HG02678 (cell line): Measurements from ENCODE around the gene GFY.
"Not testable (repeated sequence)": the region's sequence is repeated elsewhere in the genome, so short reads cannot be mapped to it uniquely, and the experiment has no call there.

ENCODE experiments used
- ATAC-seq: cut with Tn5 transposase; IDR thresholded peaks from one replicate; pipeline ENCODE4 v1.9.1; 2021; ENCODE audit warnings: mild to moderate bottlenecking, moderate library complexity; ENCODE audit not compliant: unreplicated experiment

The GFY gene

DNA sequence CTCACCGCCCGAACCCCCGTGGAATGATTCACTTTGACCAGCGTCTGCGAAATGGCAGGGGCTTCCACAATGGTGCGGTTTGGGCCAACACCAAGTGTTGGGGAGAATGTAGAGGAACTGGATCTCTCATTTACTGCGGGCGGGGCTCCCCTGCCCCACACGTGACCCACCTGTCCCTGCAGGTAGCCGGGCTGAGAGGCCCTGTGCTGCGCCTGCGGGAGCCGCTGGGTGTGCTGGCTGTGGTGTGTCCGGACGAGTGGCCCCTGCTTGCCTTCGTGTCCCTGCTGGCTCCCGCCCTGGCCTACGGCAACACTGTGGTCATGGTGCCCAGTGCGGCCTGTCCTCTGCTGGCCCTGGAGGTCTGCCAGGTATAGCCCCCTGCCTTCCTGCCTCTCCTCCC lies 43.0 kb downstream of the GFY start:
- ATAC-seq, result no peak

DNA sequence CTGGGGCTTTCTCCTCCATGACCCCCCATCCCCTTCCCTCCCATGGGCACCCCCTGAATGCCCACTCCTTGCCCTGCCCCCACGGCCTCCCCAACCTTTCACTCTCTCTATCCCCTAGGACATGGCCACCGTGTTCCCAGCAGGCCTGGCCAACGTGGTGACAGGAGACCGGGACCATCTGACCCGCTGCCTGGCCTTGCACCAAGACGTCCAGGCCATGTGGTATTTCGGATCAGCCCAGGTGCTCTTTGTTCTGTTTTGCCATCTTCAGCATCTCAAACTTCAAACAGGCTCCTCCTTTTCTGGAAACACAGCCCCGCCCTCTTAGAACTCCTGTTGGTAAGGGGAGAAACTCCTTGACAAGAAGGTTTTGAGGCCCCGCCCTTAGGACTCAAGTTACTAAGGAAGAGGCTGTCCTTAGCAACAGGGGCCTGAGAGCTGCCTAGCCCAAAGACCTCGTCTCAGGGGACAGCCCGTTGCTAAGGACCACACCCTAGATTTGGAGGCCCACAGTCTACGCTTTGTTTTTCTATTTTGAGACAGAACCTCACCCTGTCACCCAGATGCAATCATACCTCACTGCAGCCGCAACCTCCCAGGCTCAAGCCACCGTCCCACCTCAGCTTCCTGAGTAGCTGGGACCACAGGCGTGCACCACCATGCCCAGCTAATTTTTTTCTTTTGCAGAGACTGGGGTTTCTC lies 43.7 kb downstream of the GFY start:
- ATAC-seq, result peak; percentile 62

DNA sequence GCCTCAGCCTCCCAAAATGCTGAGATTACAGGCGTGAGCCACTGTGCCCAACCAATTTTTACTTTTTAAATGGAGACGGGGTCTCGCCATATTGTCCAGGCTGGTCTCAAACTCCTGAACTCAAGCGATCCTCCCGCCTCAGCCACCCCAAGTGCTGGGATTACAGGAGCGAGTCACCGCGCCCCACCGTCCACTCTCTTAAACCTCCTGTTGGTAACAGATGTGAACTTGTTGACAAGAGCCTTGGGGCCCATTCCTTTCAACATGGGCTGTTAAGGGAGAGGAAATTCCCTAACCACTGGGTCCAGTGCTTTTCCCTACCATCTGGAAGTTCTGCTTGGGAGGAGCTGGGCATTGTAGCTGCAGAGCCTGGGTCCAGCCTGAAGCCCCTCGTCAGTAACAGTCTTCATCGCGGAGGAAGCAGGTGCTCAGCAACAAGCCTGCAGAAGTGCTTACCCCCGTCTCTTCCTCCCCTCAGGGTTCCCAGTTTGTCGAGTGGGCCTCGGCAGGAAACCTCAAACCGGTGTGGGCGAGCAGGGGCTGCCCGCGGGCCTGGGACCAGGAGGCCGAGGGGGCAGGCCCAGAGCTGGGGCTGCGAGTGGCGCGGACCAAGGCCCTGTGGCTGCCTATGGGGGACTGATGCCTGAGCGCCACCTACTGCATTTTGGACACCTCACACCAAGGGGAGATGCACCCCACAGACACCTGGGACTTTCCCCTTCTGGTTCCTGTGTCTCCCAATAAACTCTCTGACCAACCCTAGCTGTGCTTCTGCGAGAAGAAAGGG lies 44.8 kb downstream of the GFY start:
- peak; percentile 54 for ATAC-seq

DNA sequence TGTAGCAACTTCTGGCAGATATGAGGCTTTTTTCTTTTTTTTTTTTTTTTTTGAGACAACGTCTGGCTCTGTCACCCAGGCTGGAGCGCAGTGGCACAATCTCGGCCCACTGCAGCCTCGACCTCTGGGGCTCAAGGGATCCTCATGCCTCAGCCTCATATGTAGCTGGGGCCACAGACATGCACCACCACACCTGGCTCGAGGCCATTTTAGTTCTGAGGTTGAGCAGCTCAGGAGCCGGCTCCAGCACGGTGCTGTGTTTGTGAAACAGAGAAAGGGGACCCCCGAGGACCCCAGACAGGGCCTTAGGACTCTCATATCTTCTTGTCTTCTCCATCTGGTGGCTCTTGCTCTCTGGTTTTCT lies 45.4 kb downstream of the GFY start:
- no peak for ATAC-seq

DNA sequence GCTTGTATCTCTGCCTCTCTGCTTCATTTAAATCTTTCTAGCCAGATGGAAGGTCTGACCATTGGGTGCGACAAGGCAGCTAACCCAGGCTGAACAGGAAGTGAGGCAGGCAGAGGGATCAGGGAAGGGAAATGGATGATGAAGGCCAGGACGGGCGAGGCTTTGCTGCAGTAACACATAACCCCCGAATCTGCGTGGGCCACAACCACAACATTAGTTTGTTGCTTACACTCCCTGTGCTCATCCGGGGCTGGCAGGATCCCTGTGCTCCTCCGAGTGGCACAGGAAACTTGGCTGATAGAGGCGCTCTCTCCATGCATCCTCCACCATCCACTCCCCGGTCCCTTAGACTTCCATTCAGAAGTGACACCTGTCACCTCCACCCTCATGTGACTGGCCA lies 47.7 kb downstream of the GFY start:
- no peak for ATAC-seq

DNA sequence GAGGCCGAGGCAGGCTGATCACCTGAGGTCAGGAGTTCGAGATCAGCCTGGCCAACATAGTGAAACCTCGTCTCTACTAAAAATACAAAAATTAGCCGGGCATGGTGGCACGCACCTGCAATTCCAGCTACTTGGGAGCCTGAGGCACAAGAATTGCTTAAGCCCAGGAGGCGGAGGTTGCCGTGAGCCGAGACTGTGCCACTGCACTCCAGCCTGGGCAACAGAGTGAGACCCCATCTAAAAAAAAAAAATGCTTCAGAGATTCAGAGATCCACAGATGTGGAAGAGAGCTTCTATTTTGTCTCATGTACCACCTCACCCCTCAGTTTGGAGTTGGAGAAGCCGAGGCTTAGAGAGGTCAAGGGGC lies 48.3 kb downstream of the GFY start:
- ATAC-seq, result not testable (repeated sequence)

DNA sequence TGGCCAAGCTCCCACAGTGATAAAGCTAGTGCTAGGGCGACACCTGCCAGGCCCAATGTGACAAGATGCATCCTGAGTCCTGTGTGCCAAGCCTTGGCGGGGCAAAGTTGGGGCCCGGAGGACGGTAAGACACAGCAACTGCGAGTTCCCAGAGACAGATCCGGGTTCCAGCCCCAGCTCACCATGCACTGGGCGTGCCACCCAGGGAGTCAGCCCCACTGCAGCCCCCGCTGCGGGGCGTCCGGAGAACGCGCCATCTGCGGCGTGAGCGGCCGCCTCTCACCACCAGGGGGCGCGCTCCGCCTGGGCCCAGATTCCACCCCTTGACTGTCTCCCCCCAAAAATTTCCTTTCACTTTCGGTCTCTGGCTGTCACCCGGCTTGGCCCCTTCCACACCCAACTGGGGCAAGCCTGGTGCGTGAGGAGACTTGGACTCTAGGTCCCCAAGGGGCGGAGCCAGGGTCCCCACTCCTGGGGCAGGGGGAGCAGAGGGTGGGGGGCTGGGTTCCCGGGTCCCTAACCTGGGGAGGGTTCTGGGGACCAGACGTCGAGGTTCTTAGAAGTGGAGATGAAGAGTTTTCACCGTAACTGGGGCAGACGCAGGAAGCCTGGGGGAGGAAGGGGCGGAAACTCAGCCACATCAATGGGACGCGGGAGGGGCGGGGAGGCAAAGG lies 48.8 kb downstream of the GFY start, which contains the start of gene FLT3LG:
TSS of gene FLT3LG (plus strand) at position 348 of the 674 bp plus-strand sequence. CDS start 425 bp downstream, outside the sequence.
- peak; percentile 62 for ATAC-seq

DNA sequence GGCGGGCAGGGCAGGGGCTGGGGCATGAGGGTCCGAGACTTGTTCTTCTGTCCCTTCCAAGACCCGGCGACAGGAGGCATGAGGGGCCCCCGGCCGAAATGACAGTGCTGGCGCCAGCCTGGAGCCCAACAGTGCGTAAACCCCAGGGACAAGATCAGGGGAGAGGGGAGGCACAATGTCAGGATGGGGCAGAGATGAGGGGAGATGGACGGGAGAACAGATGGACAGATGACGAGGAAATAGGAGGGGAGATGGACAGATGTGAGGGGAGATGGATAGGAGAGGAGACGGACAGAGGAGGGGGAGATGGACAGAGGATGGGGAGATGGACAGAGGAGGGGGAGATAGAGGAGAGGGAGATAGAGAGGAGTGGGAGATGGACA lies 49.3 kb downstream of the GFY start:
- ATAC-seq, result no peak

DNA sequence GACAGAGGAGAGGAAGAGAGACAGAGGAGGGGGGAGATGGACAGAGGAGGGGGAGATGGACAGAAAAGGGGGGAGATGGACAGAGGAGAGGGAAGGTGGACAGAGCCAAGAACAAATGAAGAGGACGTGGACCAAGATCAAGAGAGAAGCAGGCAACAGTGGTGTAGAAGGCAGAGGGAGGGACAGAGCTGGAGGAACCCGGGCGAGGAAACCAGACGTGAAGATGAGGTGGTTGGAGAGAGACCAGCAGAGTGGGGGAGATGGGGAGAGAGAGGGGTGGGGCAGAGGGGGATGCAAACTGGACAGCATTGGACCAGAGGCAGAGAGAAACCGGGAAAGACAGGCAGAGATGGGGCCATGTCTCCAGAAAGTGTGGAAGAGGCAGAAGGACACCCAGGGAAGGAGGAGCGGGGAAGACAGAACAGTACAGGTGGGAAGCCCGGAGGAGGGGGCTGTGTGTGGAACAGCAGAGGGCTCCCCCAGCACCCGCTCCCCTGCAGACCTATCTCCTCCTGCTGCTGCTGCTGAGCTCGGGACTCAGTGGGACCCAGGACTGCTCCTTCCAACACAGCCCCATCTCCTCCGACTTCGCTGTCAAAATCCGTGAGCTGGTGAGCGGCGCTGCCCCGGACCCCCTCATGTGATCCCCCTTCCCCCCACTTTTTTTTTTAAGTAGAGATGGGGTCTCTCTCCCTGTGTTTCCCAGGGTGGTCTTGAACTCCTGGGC lies 50.2 kb downstream of the GFY start:
- no peak for ATAC-seq

DNA sequence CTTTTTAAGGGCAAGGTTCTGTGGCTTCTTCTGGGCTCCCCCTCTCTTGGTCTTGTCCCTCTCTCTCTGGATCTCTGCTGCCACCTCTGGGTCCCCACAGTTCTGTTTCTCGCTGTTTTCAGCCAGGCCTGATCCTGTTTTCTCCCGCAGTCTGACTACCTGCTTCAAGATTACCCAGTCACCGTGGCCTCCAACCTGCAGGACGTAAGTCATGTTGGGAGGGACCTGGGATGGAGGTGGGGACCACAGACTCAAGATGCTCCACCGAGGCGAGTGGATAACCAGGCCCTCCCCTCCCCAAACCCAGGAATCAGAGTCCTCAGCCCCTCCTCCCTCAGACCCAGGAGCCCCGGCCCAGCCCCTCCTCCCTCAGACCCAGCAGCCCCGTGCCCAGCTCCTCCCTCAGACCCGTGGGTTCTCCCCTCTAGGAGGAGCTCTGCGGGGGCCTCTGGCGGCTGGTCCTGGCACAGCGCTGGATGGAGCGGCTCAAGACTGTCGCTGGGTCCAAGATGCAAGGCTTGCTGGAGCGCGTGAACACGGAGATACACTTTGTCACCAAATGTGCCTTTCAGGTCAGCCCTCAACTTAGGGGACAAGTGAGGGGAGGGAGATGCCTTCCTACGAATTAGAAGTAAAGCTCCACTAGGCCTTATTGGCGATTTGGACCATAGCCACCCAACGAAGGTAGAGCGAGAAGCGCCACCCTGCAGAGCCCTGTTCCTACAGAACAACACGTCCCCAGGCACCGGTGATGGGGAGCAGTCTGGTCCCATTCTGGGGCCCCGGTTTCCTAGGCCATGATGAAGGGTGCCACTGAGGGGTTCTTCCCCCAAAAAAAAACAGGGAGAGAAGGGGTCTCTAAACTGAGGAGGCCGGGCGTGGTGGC lies 51.0 kb downstream of the GFY start:
- ATAC-seq, result no peak
